ENCODE results near the gene TBL1XR1. TPM values are rescaled to one million over a fixed set of nuclear protein-coding genes. Genes with fewer than 3 reads are reported as not detected.

The TBL1XR1 gene
- total RNA-seq, 2 donors from 2014 or later = 75.8 to 156 TPM

DNA sequence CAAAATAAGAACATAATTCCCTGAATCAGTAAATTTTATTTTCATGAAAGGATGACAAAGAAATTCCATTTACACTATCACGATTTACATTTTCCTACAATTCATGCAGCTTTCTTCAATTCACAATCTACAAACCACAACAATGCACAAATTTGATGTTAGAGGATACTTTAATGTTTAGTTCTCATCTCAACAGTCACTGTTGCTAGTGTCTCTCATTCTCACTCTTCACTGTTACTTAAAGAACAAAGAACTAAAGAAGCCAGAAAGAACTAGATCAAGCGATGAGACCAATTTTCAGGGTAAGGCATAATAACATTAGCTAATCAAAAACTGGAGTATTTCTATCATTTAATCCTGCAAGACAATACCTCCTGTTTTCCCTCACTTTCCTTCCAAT, 73.5 kb downstream of the TBL1XR1 start:
- WGBS = 90% methylated on average over 2 of the region's 2 CpGs

DNA sequence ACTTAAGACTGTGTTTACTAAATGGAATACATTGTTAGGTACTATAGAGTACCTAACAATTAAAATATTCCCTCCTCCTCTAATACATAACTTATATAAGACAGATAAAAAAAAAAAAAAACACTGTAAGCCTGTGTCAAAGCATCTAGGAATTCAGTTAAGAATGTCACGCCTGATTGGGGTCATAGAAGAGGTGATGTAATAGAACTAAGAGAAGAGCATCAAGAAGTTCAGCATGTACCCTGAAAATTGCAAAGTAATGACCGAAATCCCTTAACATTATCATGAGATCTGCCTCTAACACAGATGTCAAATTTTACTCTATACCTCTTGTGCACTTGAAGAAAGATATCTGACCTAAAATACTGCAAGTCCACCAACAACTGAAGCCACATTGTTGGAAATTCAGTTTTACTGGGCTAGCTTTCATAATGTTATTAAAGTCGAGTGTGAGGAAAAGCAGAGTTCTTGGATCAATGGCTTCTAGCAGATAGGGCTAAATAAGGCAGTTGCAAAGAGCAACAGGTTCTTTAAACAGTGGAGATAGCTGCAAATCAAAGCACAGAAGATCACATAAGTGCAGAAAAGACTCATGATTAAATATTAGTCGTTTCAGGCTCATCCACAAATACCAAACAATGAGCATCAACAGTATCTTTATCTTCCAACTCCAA, 75.0 kb downstream of the TBL1XR1 start:
- 67% methylated on average over 4 of the region's 4 CpGs for WGBS
- Histone ChIP-seq H3K27ac (no peak overlapping the region), H3K4me3 (no peak overlapping the region), H3K36me3 (no peaks in the 10 kb centered on the region), H3K27me3 (replicated peaks; ENCODE audit: insufficient read depth) (no peaks in the 10 kb centered on the region), H3K9me3 (no peaks in the 10 kb centered on the region), H3K4me1 (replicated peaks) (peaks cover 4% of the 10 kb centered on the region)
- intact Hi-C loops (cut with DNase I) = no loop called here
- TF ChIP-seq POLR2A (IDR thresholded peaks at IDR 0.05) (no peak), POLR2AphosphoS5 (IDR thresholded peaks at IDR 0.05) (no peak)
- TF ChIP-seq, protein P1, sequence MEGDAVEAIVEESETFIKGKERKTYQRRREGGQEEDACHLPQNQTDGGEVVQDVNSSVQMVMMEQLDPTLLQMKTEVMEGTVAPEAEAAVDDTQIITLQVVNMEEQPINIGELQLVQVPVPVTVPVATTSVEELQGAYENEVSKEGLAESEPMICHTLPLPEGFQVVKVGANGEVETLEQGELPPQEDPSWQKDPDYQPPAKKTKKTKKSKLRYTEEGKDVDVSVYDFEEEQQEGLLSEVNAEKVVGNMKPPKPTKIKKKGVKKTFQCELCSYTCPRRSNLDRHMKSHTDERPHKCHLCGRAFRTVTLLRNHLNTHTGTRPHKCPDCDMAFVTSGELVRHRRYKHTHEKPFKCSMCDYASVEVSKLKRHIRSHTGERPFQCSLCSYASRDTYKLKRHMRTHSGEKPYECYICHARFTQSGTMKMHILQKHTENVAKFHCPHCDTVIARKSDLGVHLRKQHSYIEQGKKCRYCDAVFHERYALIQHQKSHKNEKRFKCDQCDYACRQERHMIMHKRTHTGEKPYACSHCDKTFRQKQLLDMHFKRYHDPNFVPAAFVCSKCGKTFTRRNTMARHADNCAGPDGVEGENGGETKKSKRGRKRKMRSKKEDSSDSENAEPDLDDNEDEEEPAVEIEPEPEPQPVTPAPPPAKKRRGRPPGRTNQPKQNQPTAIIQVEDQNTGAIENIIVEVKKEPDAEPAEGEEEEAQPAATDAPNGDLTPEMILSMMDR (IDR thresholded peaks at IDR 0.05) = no peak
- DNase-seq (ENCODE audit: low spot score) = no peak

More for the DNA sequence above, 73.5 kb downstream of the TBL1XR1 start:
- intact Hi-C loops (cut with DNase I) = no loop called here
- Histone ChIP-seq H3K27me3 (replicated peaks; ENCODE audit: insufficient read depth) (no peaks in the 10 kb centered on the region), H3K4me1 (replicated peaks) (peaks cover 2% of the 10 kb centered on the region), H3K9me3 (no peaks in the 10 kb centered on the region), H3K27ac (no peak overlapping the region), H3K4me3 (no peak overlapping the region), H3K36me3 (no peaks in the 10 kb centered on the region)
- TF ChIP-seq POLR2A (IDR thresholded peaks at IDR 0.05) (no peak), POLR2AphosphoS5 (IDR thresholded peaks at IDR 0.05) (no peak)
- TF ChIP-seq, protein P1 (IDR thresholded peaks at IDR 0.05) = no peak
- DNase-seq (ENCODE audit: low spot score) = no peak

- Histone ChIP-seq H3K27me3 (replicated peaks; ENCODE audit: insufficient read depth) (no peaks in the 10 kb centered on the region), H3K4me1 (replicated peaks) (peaks cover 5% of the 10 kb centered on the region), H3K36me3 (no peaks in the 10 kb centered on the region), H3K27ac (no peak overlapping the region), H3K4me3 (no peak overlapping the region), H3K9me3 (no peaks in the 10 kb centered on the region)
- WGBS = 95% methylated on average over 3 of the region's 3 CpGs
- no peak for DNase-seq (ENCODE audit: low spot score)
- intact Hi-C loops (cut with DNase I) = no loop called here
- TF ChIP-seq POLR2A (IDR thresholded peaks at IDR 0.05) (no peak), POLR2AphosphoS5 (IDR thresholded peaks at IDR 0.05) (no peak)
- TF ChIP-seq, protein P1 (IDR thresholded peaks at IDR 0.05) = no peak
These were observed 77.5 kb downstream of the TBL1XR1 start for GRCh38 chr3:177119829-177120228.

GRCh38 chr3:177114253-177114652, 83.0 kb downstream of the TBL1XR1 start:
- intact Hi-C loops (cut with DNase I) = no loop called here
- H3K9me3 ChIP-seq = no peaks in the 10 kb centered on the region
- no peak for TF ChIP-seq POLR2A (IDR thresholded peaks at IDR 0.05)
- TF ChIP-seq, protein P1 (IDR thresholded peaks at IDR 0.05) = no peak
- TF ChIP-seq POLR2AphosphoS5 (IDR thresholded peaks at IDR 0.05) = no peak
- H3K4me1 ChIP-seq (replicated peaks) = peaks cover 14% of the 10 kb centered on the region
- no peak overlapping the region for H3K4me3 ChIP-seq
- WGBS = 65% methylated on average over 3 of the region's 3 CpGs
- no peaks in the 10 kb centered on the region for H3K36me3 ChIP-seq
- no peaks in the 10 kb centered on the region for H3K27me3 ChIP-seq (replicated peaks; ENCODE audit: insufficient read depth)
- H3K27ac ChIP-seq = no peak overlapping the region
- no peak for DNase-seq (ENCODE audit: low spot score)

- no peak overlapping the region for H3K27ac ChIP-seq
- H3K36me3 ChIP-seq = no peaks in the 10 kb centered on the region
- intact Hi-C loops (cut with DNase I) = no loop called here
- no peaks in the 10 kb centered on the region for H3K9me3 ChIP-seq
- H3K4me3 ChIP-seq = no peak overlapping the region
- H3K4me1 ChIP-seq (replicated peaks) = peaks cover 14% of the 10 kb centered on the region
- TF ChIP-seq POLR2A (IDR thresholded peaks at IDR 0.05) = no peak
- TF ChIP-seq, protein P1 (IDR thresholded peaks at IDR 0.05) = no peak
- TF ChIP-seq POLR2AphosphoS5 (IDR thresholded peaks at IDR 0.05) = no peak
- WGBS = 89% methylated on average over 4 of the region's 4 CpGs
- H3K27me3 ChIP-seq (replicated peaks; ENCODE audit: insufficient read depth) = no peaks in the 10 kb centered on the region
- no peak for DNase-seq (ENCODE audit: low spot score)
These were observed 85.7 kb downstream of the TBL1XR1 start for GRCh38 chr3:177111541-177111949.

All from prostate gland (tissue), 2 donors.